Esophagus (tissue), 2 donors: ENCODE data around the gene PPP1R3F. TPM values are rescaled to one million over a fixed set of nuclear protein-coding genes. Genes with fewer than 3 reads are reported as not detected.

Source experiments
- H3K27ac ChIP-seq, 2 donors: one replicate each; pipeline ENCODE4 v1.5.1; 2013; ENCODE audit warnings: low read depth in 2 of 2, mild to moderate bottlenecking in 2 of 2, inconsistent platforms in 1 of 2, low read length in 1 of 2, moderate library complexity in 1 of 2
- H3K27me3 ChIP-seq, 2 donors: one replicate each; pipeline ENCODE4 v1.6.1; 2013; ENCODE audit warnings: low read length in 2 of 2, control low read depth in 1 of 2, mild to moderate bottlenecking in 1 of 2; ENCODE audit not compliant: insufficient read depth in 2 of 2, control insufficient read depth in 1 of 2
- H3K36me3 ChIP-seq, 2 donors: one replicate each; pipeline ENCODE4 v1.6.1; 2013; ENCODE audit warnings: low read length in 1 of 2; ENCODE audit not compliant: control insufficient read depth in 2 of 2, insufficient read depth in 2 of 2
- H3K4me1 ChIP-seq, 2 donors: one replicate each; pipeline ENCODE4 v1.6.1; 2013; ENCODE audit warnings: low read length in 1 of 2; ENCODE audit not compliant: control insufficient read depth in 2 of 2, insufficient read depth in 2 of 2
- H3K4me3 ChIP-seq, 2 donors: one replicate each; pipeline ENCODE4 v1.5.1; 2013; ENCODE audit warnings: low read length in 2 of 2, mild to moderate bottlenecking in 2 of 2, low read depth in 1 of 2, moderate library complexity in 1 of 2
- H3K9me3 ChIP-seq, 2 donors: one replicate each; pipeline ENCODE4 v1.6.1; 2013; ENCODE audit warnings: mild to moderate bottlenecking in 2 of 2, low read depth in 1 of 2, low read length in 1 of 2, moderate library complexity in 1 of 2; ENCODE audit not compliant: control insufficient read depth in 2 of 2, insufficient read depth in 1 of 2
- WGBS, 2 donors: extraction: QIAGEN DNeasy Blood & Tissue Kit; methylation state at CpG; one replicate each; pipeline ENCODE4 v1.1.7; 2013; 5-methylcytosine and 5-hydroxymethylcytosine counted together
- polyA plus RNA-seq, 2 donors: library from polyadenylated mRNA; stranded (reverse); fragments of 200-250 nt; gene quantifications; one replicate each; pipeline ENCODE4 v1.2.3, GENCODE V29; 2013
- donor health status: healthy with polysubstance abuse.
- donor health status: Bipolar disorder and iron deficiency.

Gene PPP1R3F
- polyA plus RNA-seq, 2 donors, result 3.8 to 4.9 TPM

DNA sequence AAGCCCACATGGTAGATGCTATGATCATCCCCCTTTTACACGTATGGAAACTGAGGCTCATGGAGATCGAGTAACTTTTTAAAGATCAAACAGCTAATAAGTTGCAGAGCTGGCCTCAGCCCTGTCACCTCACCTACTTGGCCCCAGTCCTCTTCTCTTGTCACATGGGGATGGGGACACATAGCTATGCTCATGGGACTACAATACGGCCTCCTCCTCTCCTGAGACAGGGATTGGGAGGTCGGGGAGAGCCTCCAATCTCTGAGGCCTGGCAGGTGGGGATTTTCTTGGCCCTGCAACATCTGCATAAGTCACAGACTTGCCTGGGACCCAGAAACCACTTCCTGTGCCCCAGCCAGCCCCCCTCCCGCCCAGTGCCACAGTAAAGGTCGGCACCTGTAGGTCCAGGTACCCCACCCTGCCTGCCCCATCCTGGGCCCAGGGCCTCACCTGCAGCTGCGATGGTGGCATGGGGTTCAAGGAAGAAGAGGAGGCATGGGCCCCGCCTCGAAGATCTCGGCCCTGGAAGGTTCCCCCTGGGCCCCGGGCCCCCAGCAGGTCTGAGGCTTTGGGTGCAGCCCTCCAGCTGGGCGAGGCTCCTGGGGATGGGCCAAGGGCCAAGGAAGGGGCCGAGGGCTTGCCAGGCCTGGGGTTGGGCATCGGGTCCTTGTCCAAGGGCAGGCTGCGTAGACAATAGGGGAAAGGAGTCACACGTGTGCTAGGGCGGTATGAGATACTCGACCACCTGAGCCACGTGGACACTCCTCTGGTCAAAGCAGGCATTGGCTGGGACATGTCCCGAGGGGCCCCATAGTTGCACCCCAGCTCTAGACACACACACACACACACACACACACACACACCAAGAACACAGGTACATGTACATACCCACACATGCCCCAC lies 11.5 kb upstream of the PPP1R3F start:
- Histone ChIP-seq H3K4me1 (no peaks in the 10 kb centered on the region), H3K4me3 (no peak overlapping the region), H3K36me3 (no peaks in the 10 kb centered on the region), H3K27me3 (no peaks in the 10 kb centered on the region), H3K9me3 (no peaks in the 10 kb centered on the region), H3K27ac (no peak overlapping the region)
- 66% methylated on average over 17 to 20 of the region's 20 CpGs for WGBS, 2 donors

DNA sequence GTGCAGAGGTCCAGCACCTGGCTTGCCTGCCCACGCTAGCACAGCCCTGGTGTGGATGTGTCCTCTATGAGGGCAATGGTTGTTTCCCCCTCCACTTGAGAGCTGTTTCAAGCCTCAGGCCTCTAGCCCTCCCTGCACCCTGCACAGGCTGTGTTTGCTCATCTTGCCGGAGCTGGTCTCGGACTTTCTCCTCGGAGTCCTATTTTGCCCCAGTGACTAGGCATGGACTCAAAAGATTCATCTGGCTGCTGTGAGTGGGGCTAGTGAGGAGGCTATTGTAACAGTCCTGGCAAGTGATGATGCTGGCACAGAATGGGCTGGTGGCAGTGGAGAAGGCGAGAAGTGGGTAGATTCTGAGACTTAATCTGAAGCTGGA lies 10.9 kb upstream of the PPP1R3F start:
- WGBS, 2 donors, result 76 to 84% methylated on average over 5 of the region's 5 CpGs
- Histone ChIP-seq H3K9me3 (no peaks in the 10 kb centered on the region), H3K27ac (no peak overlapping the region), H3K4me1 (no peaks in the 10 kb centered on the region), H3K4me3 (no peak overlapping the region), H3K36me3 (no peaks in the 10 kb centered on the region), H3K27me3 (no peaks in the 10 kb centered on the region)

DNA sequence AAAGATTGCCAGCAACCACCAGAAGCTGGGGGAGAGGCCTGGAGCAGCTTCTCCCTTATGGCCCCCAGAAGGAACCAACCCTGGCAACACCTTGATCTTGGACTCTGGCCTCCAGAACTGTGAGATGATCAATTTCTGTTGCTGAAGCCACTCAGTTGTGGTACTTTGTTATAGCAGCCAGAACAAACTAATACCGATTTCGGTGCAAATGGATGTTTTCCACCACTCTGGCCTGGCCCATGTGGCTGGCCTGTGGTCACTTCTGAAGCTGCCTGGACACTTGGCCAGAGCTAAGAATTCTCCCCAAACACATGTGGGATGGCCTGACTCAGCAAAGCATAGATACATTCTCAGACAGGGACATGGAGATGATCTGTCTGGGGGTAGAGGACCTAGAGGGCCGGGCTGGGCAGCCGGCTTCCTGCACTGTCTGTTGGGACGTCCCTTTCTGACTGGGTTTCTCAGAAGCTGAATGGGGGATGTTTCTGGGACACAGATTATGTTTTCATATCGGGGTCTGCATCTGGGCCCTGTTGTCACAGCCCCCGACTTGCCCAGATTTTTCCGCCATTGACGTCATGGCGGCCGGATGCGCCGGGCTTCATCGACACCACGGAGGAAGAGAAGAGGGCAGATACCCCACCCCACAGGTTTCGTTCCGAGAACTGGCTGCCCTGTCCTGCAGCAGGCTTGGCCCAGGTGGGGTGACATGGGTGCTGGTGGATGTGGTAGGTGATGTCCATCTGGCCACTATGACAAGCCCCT lies 9.2 kb upstream of the PPP1R3F start:
- Histone ChIP-seq H3K9me3 (no peaks in the 10 kb centered on the region), H3K27me3 (no peaks in the 10 kb centered on the region), H3K36me3 (no peaks in the 10 kb centered on the region), H3K4me3 (no peak overlapping the region), H3K27ac (no peak overlapping the region), H3K4me1 (no peaks in the 10 kb centered on the region)
- WGBS, 2 donors, result 90 to 93% methylated on average over 17 of the region's 17 CpGs

DNA sequence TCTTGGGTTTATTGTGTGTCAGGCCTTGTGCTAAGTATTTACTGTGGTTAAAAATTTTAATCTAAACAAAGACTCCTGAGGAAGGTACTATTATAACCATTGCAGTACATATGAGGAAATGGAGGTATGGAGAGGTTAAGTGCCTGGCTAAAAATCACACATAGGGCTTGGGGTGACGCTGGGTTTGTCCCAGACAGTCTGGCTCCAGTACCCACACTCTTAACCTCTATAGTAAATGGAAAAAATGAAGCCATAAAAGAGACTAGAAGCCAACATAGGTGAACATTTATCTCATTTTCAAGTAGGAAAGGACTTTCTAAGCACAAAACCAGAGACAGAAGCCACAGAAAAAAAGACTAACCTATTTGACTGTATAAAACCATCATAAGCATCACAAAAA lies 7.0 kb upstream of the PPP1R3F start:
- H3K27ac ChIP-seq, result no peak overlapping the region
- no peaks in the 10 kb centered on the region for H3K36me3 ChIP-seq
- no peak overlapping the region for H3K4me3 ChIP-seq
- no peaks in the 10 kb centered on the region for H3K27me3 ChIP-seq
- 52 to 67% methylated on average over 1 of the region's 1 CpG for WGBS, 2 donors
- no peaks in the 10 kb centered on the region for H3K4me1 ChIP-seq
- H3K9me3 ChIP-seq, result no peaks in the 10 kb centered on the region

DNA sequence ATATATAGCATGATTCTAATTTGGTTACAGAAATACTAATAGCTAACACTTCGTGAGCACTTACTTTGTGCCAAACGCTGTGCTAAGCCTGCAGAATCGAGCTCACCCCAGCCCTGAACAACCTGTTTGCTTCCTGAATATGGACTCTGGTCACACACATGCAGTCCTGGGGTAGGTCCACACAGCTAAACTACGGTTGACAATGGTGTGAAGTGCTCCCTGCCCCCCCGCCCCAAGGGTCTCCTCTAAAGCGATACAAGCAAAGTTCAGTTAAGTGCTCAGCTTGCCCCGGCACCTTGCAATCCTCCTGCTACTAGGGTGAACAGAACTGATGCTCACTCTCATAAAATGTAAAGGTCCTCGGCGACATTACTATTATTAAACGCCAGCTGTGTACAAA lies 6.0 kb upstream of the PPP1R3F start:
- Histone ChIP-seq H3K9me3 (no peaks in the 10 kb centered on the region), H3K4me3 (no peak overlapping the region), H3K27me3 (no peaks in the 10 kb centered on the region), H3K27ac (no peak overlapping the region), H3K36me3 (no peaks in the 10 kb centered on the region), H3K4me1 (no peaks in the 10 kb centered on the region)
- 74 to 86% methylated on average over 10 of the region's 10 CpGs for WGBS, 2 donors

DNA sequence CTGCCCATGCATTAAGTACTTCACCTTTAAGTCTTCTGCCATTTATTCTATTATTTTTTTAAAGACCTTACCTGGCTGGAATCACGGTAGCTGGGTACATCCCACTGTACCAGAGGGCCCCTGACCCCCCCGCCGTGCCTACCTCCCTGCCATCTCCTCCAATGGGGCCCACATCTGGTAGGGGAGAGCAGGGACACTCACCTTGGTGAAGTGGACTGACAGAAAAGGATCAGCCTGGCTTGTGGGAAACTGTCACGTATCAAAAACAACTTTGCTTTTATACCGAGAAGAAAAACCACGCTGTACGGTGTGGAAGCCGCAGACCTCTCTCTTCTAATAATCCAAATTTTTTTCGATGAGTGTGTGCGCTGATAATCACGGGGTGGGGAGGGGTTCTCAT lies 5.1 kb upstream of the PPP1R3F start, which contains the start of gene FOXP3:
TSS of gene FOXP3 (minus strand) at position 251 of the 400 bp plus-strand sequence. CDS start 6,205 bp downstream, outside the sequence.
- no peak within 1 kb of the TSS for H3K27ac ChIP-seq
- H3K27me3 ChIP-seq, result no peaks in the 10 kb centered on the region
- no peaks in the 10 kb centered on the region for H3K9me3 ChIP-seq
- no peak within 1 kb of the TSS for H3K4me3 ChIP-seq
- no peaks in the 10 kb centered on the region for H3K36me3 ChIP-seq
- H3K4me1 ChIP-seq, result no peaks in the 10 kb centered on the region
- WGBS, 2 donors, result 83 to 84% methylated on average over 11 of the region's 11 CpGs

DNA sequence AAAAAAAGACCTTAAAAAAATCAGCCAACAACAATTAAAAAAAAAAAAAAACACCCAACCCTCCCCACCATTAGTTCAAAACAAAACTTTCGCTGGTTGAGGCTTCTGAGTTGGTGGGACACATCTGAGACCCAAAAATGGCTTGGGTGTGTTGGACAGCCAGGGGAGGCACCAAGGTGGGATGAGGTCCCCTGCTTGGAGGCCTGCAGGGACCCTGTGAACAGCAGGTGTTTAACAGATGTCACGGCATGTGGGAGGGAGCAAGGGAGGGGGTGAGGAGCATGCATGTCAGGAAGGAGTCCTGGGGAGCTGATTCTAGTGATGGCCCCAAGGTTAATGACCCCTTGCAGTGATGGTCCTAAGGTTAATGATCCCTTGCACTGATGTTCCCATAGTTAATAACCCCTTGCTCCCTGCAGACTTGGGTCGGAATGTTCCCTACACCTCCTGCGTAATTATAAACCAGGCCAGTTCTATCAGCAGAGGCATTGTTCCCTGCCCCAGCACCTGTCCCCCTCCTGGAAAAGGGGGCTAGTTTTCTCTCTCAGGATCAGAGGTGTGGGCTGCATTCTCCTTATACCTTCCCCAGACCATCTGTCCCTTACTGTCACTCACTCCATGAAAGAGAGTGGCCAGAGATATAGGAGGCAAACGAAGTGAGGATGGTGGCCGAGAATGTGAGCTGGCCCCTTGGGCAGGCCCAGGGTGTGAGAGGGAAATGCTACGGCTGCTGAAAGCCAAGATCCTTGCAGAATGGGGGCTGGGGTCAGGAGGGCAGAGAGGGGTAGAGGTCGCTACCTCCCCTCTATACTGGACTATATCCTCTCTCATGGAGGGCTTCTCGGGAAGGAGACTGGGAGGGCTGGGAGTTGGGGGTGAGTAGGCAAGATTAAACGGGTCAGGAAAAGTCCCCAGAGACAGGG lies 2.8 kb upstream of the PPP1R3F start:
- no peak overlapping the region for H3K4me3 ChIP-seq

DNA sequence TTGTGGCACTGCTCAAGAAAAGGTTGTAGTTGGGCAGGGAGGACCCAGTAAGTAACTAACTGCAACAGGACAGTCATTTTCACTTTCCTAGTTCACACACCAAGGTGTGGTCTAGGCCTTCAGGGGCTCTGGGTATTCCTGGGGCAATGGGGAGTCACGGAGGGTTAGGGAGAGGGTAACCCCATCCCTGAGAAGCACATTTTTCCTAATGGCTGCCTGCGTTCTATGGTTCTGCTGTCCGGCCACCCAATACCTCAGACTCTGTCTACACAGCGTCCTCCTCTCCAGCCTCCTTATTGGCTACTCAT lies 937 bp upstream of the PPP1R3F start:
- Histone ChIP-seq H3K27ac (peak overlapping the region; percentile 88 to 90), H3K4me3 (peak overlapping the region; percentile 27 to 42), H3K27me3 (no peaks in the 10 kb centered on the region), H3K36me3 (no peaks in the 10 kb centered on the region), H3K4me1 (peaks cover 0 to 12% of the 10 kb centered on the region in 2 donors), H3K9me3 (no peaks in the 10 kb centered on the region)
- WGBS, 2 donors, result 4 to 43% methylated on average over 3 to 4 of the region's 4 CpGs

More for the DNA sequence above, 2.8 kb upstream of the PPP1R3F start:
- Histone ChIP-seq H3K9me3 (no peaks in the 10 kb centered on the region), H3K4me1 (peaks cover 0 to 7% of the 10 kb centered on the region in 2 donors), H3K27ac (no peak overlapping the region), H3K36me3 (no peaks in the 10 kb centered on the region), H3K27me3 (no peaks in the 10 kb centered on the region)
- WGBS, 2 donors, result 75 to 87% methylated on average over 10 of the region's 10 CpGs
